ENCODE measurements around the gene SPECC1.
"Not testable (repeated sequence)": the region's sequence is repeated elsewhere in the genome, so short reads cannot be mapped to it uniquely, and the experiment has no call there.

SPECC1 gene

GRCh38 chr17:20012017-20012536, 2.9 kb downstream of the SPECC1 start:
- DNase-seq: no peak

- DNase-seq: not testable (repeated sequence)
Observed at GRCh38 chr17:20016475-20016992, 7.4 kb downstream of the SPECC1 start.

- no peak for DNase-seq
Observed at GRCh38 chr17:20022701-20023100, 13.5 kb downstream of the SPECC1 start.

- DNase-seq: no peak
Observed at GRCh38 chr17:20026960-20027359, 17.8 kb downstream of the SPECC1 start.

- no peak for DNase-seq
Observed at GRCh38 chr17:20028443-20028842, 19.3 kb downstream of the SPECC1 start.

- DNase-seq: no peak
Observed at GRCh38 chr17:20032636-20033035, 23.5 kb downstream of the SPECC1 start.

GRCh38 chr17:20033415-20033814, 24.3 kb downstream of the SPECC1 start:
- no peak for DNase-seq

GRCh38 chr17:20035501-20035900, 26.3 kb downstream of the SPECC1 start:
- DNase-seq: no peak

- not testable (repeated sequence) for DNase-seq
Observed at GRCh38 chr17:20037286-20037685, 28.1 kb downstream of the SPECC1 start.

- DNase-seq: no peak
Observed at GRCh38 chr17:20039037-20039436, 29.9 kb downstream of the SPECC1 start.

- DNase-seq: no peak
Observed at GRCh38 chr17:20040216-20040615, 31.1 kb downstream of the SPECC1 start.

- DNase-seq: no peak
Observed at GRCh38 chr17:20043021-20043420, 33.9 kb downstream of the SPECC1 start.

- no peak for DNase-seq
Observed at GRCh38 chr17:20045476-20045875, 36.3 kb downstream of the SPECC1 start.

- no peak for DNase-seq
Observed at GRCh38 chr17:20046629-20047028, 37.5 kb downstream of the SPECC1 start.

- no peak for DNase-seq
Observed at GRCh38 chr17:20051624-20052023, 42.5 kb downstream of the SPECC1 start.

- DNase-seq: no peak
Observed at GRCh38 chr17:20053361-20053964, 44.3 kb downstream of the SPECC1 start.

GRCh38 chr17:20059728-20060188, 50.6 kb downstream of the SPECC1 start:
- no peak for DNase-seq

GRCh38 chr17:20063665-20064648, 54.8 kb downstream of the SPECC1 start:
- DNase-seq: peak; percentile 97

- DNase-seq: no peak
Observed at GRCh38 chr17:20066253-20066652, 57.1 kb downstream of the SPECC1 start.

- DNase-seq: no peak
Observed at GRCh38 chr17:20067711-20068110, 58.6 kb downstream of the SPECC1 start.

- no peak for DNase-seq
Observed at GRCh38 chr17:20068445-20068844, 59.3 kb downstream of the SPECC1 start.

GRCh38 chr17:20071824-20072691, 62.9 kb downstream of the SPECC1 start:
- no peak for DNase-seq

- DNase-seq: no peak
Observed at GRCh38 chr17:20072692-20072992, 63.5 kb downstream of the SPECC1 start.
